Tibial nerve (tissue), 4 donors: ENCODE measurements around the gene ANXA11. TPM values are rescaled to one million over a fixed set of nuclear protein-coding genes. Genes with fewer than 3 reads are reported as not detected.
A peak's percentile ranks its signal among the peaks of the same experiment; 100 is the strongest.

ENCODE experiments used
- DNase-seq, 2 donors: peaks; one replicate each; pipeline ENCODE4 v3.0.0-alpha.2; 2019; ENCODE audit warnings: low spot score in 2 of 2
- H3K27ac ChIP-seq, 4 donors: fragments of 200-600 bp; sonication (generic) in 3 of 4; one replicate each; pipeline ENCODE4 v1.5.1; 2017 to 2019; ENCODE audit warnings: mild to moderate bottlenecking in 1 of 4
- H3K27me3 ChIP-seq, 2 donors: fragments of 200-600 bp; sonication (generic) in 1 of 2; one replicate each; pipeline versions ENCODE4 v1.5.1 to v1.6.0; 2017 to 2019
- H3K36me3 ChIP-seq, 3 donors: fragments of 200-600 bp; sonication (generic); one replicate each; pipeline ENCODE4 v1.5.1; 2018 to 2019
- H3K4me1 ChIP-seq, 4 donors: fragments of 200-600 bp; sonication (generic) in 3 of 4; one replicate each; pipeline ENCODE4 v1.5.1; 2017 to 2019
- H3K4me3 ChIP-seq, 4 donors: fragments of 200-600 bp; sonication (generic) in 3 of 4; one replicate each; pipeline ENCODE4 v1.5.1; 2017 to 2019; ENCODE audit warnings: mild to moderate bottlenecking in 1 of 4, moderate library complexity in 1 of 4
- H3K9me3 ChIP-seq, 4 donors: fragments of 200-600 bp; sonication (generic) in 3 of 4; one replicate each; pipeline ENCODE4 v1.5.1; 2017 to 2019
- EP300 ChIP-seq, 2 donors: sonication (generic); formaldehyde crosslinking; IDR thresholded peaks; one replicate each; pipeline ENCODE4 v1.6.1; 2017; ENCODE audit warnings: antibody characterized with exemption in 2 of 2, mild to moderate bottlenecking in 1 of 2
- POLR2A ChIP-seq, 2 donors: fragments of 450-650 bp; IDR thresholded peaks; one replicate each; pipeline ENCODE4 v1.6.1; 2017; ENCODE audit warnings: antibody characterized with exemption in 2 of 2, mild to moderate bottlenecking in 2 of 2, moderate library complexity in 2 of 2
- WGBS, 2 donors: methylation state at CpG; one replicate each; pipeline ENCODE4 v1.1.5; 2018; 5-methylcytosine and 5-hydroxymethylcytosine counted together
- total RNA-seq, 4 donors: library from RNA; depleted of rRNA; stranded (reverse); fragments of >200 nt; gene quantifications; one replicate each; pipeline ENCODE4 v1.1.0, GENCODE V29; 2016
- TF ChIP-seq, protein P1 (sequence below), 5 experiments: fragments of 200-600 bp in 3 of 5; fragments of 450-650 bp in 2 of 5; sonication (generic) in 3 of 5; IDR thresholded peaks; one replicate each; pipeline ENCODE4 v1.5.1; 2016 to 2019; ENCODE audit warnings: antibody characterized with exemption in 5 of 5, mild to moderate bottlenecking in 3 of 5, moderate library complexity in 2 of 5

The ANXA11 gene
- total RNA-seq, 4 donors from 2014 or later, result 99.8 to 128 (median 113) TPM

DNA sequence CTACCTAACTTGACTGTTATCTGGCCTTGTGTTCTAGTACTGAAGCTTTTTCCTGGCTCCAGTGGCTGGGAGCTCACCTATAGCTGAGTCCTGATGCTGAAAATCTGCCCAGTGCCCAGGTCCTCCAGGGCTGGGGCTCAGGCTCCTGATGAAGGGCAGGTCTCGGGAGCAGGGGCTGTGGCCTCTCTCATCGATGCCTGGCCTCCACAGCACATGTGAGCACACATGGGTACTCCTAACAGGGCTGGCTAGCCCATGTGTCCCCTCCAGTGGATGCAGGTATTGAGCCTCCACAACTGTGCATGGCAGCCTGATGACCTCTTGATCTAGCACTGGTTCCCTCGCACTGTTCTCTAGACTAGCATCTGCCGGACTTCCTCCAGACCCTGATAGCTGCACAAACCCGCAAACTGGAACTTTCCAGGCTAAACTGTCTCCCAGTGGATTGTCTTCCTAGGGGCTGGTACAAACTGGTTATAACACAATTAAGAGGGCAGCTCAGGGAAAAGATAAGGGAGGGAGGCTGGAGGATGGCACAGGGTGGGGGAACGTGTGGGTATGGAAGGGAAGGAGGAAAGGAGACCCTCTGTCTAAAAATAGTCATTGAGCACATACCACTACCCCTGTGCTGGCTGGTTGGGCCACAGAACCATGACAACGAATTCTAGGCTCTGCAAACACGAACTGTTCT is 37.7 kb downstream of the ANXA11 start:
- Histone ChIP-seq H3K27me3 (no peaks in the 10 kb centered on the region), H3K4me1 (peaks cover 0 to 66% (median 40%) of the 10 kb centered on the region in 4 donors), H3K4me3 (no peak overlapping the region), H3K9me3 (no peaks in the 10 kb centered on the region), H3K27ac (peak overlapping the region in 2 of 4 donors; percentile 58 to 81), H3K36me3 (peaks cover 0 to 76% (median 10%) of the 10 kb centered on the region in 3 donors)
- TF ChIP-seq POLR2A (IDR thresholded peaks at IDR 0.05) (no peak), EP300 (IDR thresholded peaks at IDR 0.05) (no peak)
- TF ChIP-seq, protein P1, sequence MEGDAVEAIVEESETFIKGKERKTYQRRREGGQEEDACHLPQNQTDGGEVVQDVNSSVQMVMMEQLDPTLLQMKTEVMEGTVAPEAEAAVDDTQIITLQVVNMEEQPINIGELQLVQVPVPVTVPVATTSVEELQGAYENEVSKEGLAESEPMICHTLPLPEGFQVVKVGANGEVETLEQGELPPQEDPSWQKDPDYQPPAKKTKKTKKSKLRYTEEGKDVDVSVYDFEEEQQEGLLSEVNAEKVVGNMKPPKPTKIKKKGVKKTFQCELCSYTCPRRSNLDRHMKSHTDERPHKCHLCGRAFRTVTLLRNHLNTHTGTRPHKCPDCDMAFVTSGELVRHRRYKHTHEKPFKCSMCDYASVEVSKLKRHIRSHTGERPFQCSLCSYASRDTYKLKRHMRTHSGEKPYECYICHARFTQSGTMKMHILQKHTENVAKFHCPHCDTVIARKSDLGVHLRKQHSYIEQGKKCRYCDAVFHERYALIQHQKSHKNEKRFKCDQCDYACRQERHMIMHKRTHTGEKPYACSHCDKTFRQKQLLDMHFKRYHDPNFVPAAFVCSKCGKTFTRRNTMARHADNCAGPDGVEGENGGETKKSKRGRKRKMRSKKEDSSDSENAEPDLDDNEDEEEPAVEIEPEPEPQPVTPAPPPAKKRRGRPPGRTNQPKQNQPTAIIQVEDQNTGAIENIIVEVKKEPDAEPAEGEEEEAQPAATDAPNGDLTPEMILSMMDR (IDR thresholded peaks at IDR 0.05), result no peak
- WGBS, 2 donors, result 51 to 62% methylated on average over 8 of the region's 8 CpGs
- DNase-seq, result no peak

DNA sequence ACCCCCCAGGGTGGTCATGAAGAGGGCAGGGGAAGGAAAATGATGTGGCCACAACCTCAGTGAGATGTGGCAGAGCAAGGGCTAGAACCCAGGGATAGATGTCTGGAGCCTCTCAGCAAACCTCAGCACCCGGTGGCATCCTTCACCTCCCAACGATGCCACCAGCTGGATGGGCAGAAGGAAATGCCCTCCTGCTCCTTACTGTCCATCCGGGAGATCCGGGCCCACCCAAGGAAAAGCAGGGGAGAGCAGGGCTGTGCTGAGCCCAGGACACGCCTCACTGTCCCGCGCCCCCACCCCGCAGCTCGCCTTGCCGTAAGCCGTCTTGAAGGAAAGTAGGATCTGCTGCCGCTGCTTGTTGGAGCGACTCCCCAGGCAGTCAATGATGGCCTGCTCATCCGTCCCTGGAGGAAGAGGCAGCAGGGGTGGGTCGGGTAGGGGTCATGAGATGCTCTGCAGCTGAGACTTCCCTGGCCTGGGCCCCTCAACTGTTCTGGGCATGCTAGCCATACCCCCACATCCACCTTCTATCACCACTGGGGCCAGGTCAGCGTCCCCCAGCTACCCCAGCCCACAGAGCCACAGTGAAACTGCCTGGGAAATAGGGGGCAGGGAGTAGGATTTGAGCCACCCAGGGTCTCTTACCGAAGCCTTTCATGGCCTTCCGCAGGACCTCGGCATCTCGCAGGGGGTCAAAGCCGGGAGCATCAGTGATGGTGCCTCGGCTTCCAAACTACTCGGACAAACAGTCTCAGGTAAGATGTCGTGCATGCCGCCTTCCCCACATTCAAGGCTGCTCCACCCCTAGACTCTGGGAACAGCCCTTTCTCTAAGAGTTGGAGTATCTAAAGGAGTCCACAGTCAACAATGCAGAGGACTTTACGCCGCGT is 38.5 kb downstream of the ANXA11 start:
- Histone ChIP-seq H3K9me3 (no peaks in the 10 kb centered on the region), H3K36me3 (peaks cover 0 to 76% (median 10%) of the 10 kb centered on the region in 3 donors), H3K27ac (peak overlapping the region in 2 of 4 donors; percentile 58 to 81), H3K4me1 (peaks cover 0 to 74% (median 43%) of the 10 kb centered on the region in 4 donors), H3K4me3 (no peak overlapping the region), H3K27me3 (no peaks in the 10 kb centered on the region)
- DNase-seq, result no peak
- WGBS, 2 donors, result 86 to 91% methylated on average over 26 to 28 of the region's 28 CpGs
- TF ChIP-seq, protein P1 (IDR thresholded peaks at IDR 0.05), result no peak
- TF ChIP-seq EP300 (IDR thresholded peaks at IDR 0.05), result no peak
- TF ChIP-seq POLR2A (IDR thresholded peaks at IDR 0.05), result no peak

DNA sequence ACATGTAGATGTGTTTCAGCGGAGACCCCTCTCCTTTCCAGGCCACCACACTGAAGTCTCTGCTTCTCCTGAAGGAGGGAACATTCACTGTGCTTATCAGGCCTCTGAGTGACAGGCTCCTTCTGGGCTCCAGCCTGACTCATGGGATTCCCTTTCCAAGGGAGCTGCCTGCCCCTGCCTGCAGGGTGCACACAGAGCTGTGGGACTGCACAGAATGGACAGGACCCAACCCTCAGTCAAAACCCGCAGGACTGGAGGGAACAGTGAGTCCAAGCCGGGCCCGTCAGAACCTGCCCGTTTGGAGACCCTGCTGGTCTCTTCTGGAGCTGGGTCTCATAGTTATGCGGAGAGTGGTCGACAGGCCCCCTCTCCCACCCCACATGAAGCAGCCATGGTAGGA is 40.2 kb downstream of the ANXA11 start:
- no peaks in the 10 kb centered on the region for H3K27me3 ChIP-seq
- H3K4me1 ChIP-seq, result peaks cover 0 to 91% (median 43%) of the 10 kb centered on the region in 4 donors
- no peak overlapping the region for H3K4me3 ChIP-seq
- DNase-seq, result no peak
- H3K9me3 ChIP-seq, result no peaks in the 10 kb centered on the region
- peak overlapping the region in 3 of 4 donors; percentile 38 to 81 (median 58) for H3K27ac ChIP-seq
- peaks cover 0 to 74% (median 10%) of the 10 kb centered on the region in 3 donors for H3K36me3 ChIP-seq
- TF ChIP-seq EP300 (IDR thresholded peaks at IDR 0.05), result no peak
- TF ChIP-seq POLR2A (IDR thresholded peaks at IDR 0.05), result no peak
- TF ChIP-seq, protein P1 (IDR thresholded peaks at IDR 0.05), result no peak
- 91 to 93% methylated on average over 3 to 7 of the region's 7 CpGs for WGBS, 2 donors

GRCh38 chr10:80164596-80164995 is 40.7 kb downstream of the ANXA11 start:
- TF ChIP-seq, protein P1 (IDR thresholded peaks at IDR 0.05), result no peak
- no peak for TF ChIP-seq EP300 (IDR thresholded peaks at IDR 0.05)
- TF ChIP-seq POLR2A (IDR thresholded peaks at IDR 0.05), result no peak
- no peaks in the 10 kb centered on the region for H3K27me3 ChIP-seq
- peaks cover 0 to 96% (median 43%) of the 10 kb centered on the region in 4 donors for H3K4me1 ChIP-seq
- H3K36me3 ChIP-seq, result peaks cover 0 to 75% (median 10%) of the 10 kb centered on the region in 3 donors
- 84 to 90% methylated on average over 7 of the region's 7 CpGs for WGBS, 2 donors
- no peak overlapping the region for H3K4me3 ChIP-seq
- no peak for DNase-seq
- H3K27ac ChIP-seq, result peak overlapping the region in 3 of 4 donors; percentile 38 to 81 (median 58)
- no peaks in the 10 kb centered on the region for H3K9me3 ChIP-seq
